SK-N-SH treated with all-trans-retinoic acid at 6 μM for 48 hours (cell line): ENCODE data around the gene CYP2C18.
A peak's percentile ranks its signal among the peaks of the same experiment; 100 is the strongest.

Source experiments
- ATAC-seq: fragments of 200-7000 bp; cut with Tn5 transposase; 3 replicates; pipeline ENCODE4 v1.9.1; 2020; ENCODE audit warnings: mild to moderate bottlenecking, moderate library complexity
- ARNTL ChIP-seq: fragments of 450-650 bp; formaldehyde crosslinking; IDR thresholded peaks from 2 replicates; pipeline ENCODE4 v1.5.0; 2020; ENCODE audit warnings: low read depth, mild to moderate bottlenecking, moderate library complexity, borderline replicate concordance
- BACH2 ChIP-seq: fragments of 250-450 bp; sonication (Bioruptor Pico); IDR thresholded peaks from 2 replicates; pipeline ENCODE4 v1.9.0; 2021; ENCODE audit warnings: mild to moderate bottlenecking, borderline replicate concordance
- CREB5 ChIP-seq: fragments of 250-450 bp; sonication (Bioruptor Pico); IDR thresholded peaks from 2 replicates; pipeline ENCODE4 v1.5.1; 2020; ENCODE audit warnings: low read depth, mild to moderate bottlenecking, moderate library complexity
- CSDC2 ChIP-seq: fragments of 250-450 bp; sonication (Bioruptor Pico); IDR thresholded peaks from 2 replicates; pipeline ENCODE4 v1.5.0; 2020; ENCODE audit warnings: mild to moderate bottlenecking, moderate library complexity
- CSRNP3 ChIP-seq: fragments of 250-450 bp; sonication (Bioruptor Pico); IDR thresholded peaks from 2 replicates; pipeline ENCODE4 v1.5.1; 2021; ENCODE audit warnings: mild to moderate bottlenecking, moderate library complexity
- ESRRG ChIP-seq: fragments of 250-450 bp; sonication (Bioruptor Pico); IDR thresholded peaks from 2 replicates; pipeline ENCODE4 v1.6.1; 2021; ENCODE audit warnings: mild to moderate bottlenecking
- GLIS3 ChIP-seq: fragments of 250-450 bp; sonication (Bioruptor Pico); IDR thresholded peaks from 2 replicates; pipeline ENCODE4 v1.5.0; 2020; ENCODE audit warnings: mild to moderate bottlenecking, moderate library complexity
- ISL1 ChIP-seq: fragments of 250-450 bp; sonication (Bioruptor Pico); IDR thresholded peaks from 2 replicates; pipeline ENCODE4 v2.1.2; 2022; ENCODE audit warnings: mild to moderate bottlenecking, moderate library complexity
- POU6F1 ChIP-seq: fragments of 250-450 bp; sonication (Bioruptor Pico); IDR thresholded peaks from 2 replicates; pipeline ENCODE4 v1.8.0; 2021; ENCODE audit warnings: low read depth, mild to moderate bottlenecking, moderate library complexity, borderline replicate concordance
- PPARA ChIP-seq: fragments of 250-450 bp; sonication (Bioruptor Pico); IDR thresholded peaks from 2 replicates; pipeline ENCODE4 v1.5.0; 2020; ENCODE audit warnings: mild to moderate bottlenecking, borderline replicate concordance
- RARB ChIP-seq: fragments of 250-450 bp; sonication (Bioruptor Pico); IDR thresholded peaks from 2 replicates; pipeline ENCODE4 v1.8.0; 2021; ENCODE audit warnings: mild to moderate bottlenecking, moderate library complexity
- TCF4 ChIP-seq: fragments of 250-450 bp; sonication (Bioruptor Pico); IDR thresholded peaks from 2 replicates; pipeline ENCODE4 v1.8.0; 2021; ENCODE audit warnings: mild to moderate bottlenecking, moderate library complexity, borderline replicate concordance
- TSHZ2 ChIP-seq: fragments of 250-450 bp; sonication (Bioruptor Pico); IDR thresholded peaks from 2 replicates; pipeline ENCODE4 v1.5.0; 2020; ENCODE audit warnings: mild to moderate bottlenecking, moderate library complexity
- ZC3H10 ChIP-seq: fragments of 250-450 bp; sonication (Bioruptor Pico); IDR thresholded peaks from 2 replicates; pipeline ENCODE4 v1.5.1; 2021; ENCODE audit warnings: mild to moderate bottlenecking, moderate library complexity
- ZFP3 ChIP-seq: fragments of 250-450 bp; sonication (Bioruptor Pico); IDR thresholded peaks from 2 replicates; pipeline ENCODE4 v1.5.0; 2020; ENCODE audit warnings: mild to moderate bottlenecking, moderate library complexity
- ZFP30 ChIP-seq: fragments of 450-650 bp; formaldehyde crosslinking; IDR thresholded peaks from 2 replicates; pipeline ENCODE4 v1.5.0; 2022; ENCODE audit warnings: mild to moderate bottlenecking, moderate library complexity
- ZNF70 ChIP-seq: fragments of 450-650 bp; formaldehyde crosslinking; IDR thresholded peaks from 2 replicates; pipeline ENCODE4 v1.5.0; 2020; ENCODE audit warnings: mild to moderate bottlenecking, moderate library complexity

Gene CYP2C18

GRCh38 chr10:94666391-94667102, 17.0 kb upstream of the CYP2C18 start (continued):
- TF ChIP-seq ZNF70 (CRISPR knock-in tag) (no peak), TCF4 (no peak), ZFP30 (CRISPR knock-in tag) (no peak), RARB (no peak), ZFP3 (CRISPR knock-in tag) (no peak)

GRCh38 chr10:94673614-94674321, 9.8 kb upstream of the CYP2C18 start:
- ATAC-seq: no peak
- no peak for TF ChIP-seq TCF4
- TF ChIP-seq ZC3H10 (CRISPR knock-in tag): no peak
- TF ChIP-seq CREB5 (CRISPR knock-in tag): no peak
- no peak for TF ChIP-seq ISL1

GRCh38 chr10:94676496-94676895, 7.0 kb upstream of the CYP2C18 start:
- no peak for TF ChIP-seq TSHZ2 (CRISPR knock-in tag)
- no peak for TF ChIP-seq POU6F1 (CRISPR knock-in tag)
- TF ChIP-seq TCF4: no peak
- TF ChIP-seq PPARA: no peak
- TF ChIP-seq ZFP30 (CRISPR knock-in tag): no peak
- TF ChIP-seq BACH2 (CRISPR knock-in tag): no peak
- no peak for ATAC-seq

- peak; percentile 28; the same call in 1 of the 3 replicates for ATAC-seq
- TF ChIP-seq PPARA: no peak
- no peak for TF ChIP-seq CSRNP3 (CRISPR knock-in tag)
- TF ChIP-seq POU6F1 (CRISPR knock-in tag): no peak
- no peak for TF ChIP-seq RARB
- no peak for TF ChIP-seq GLIS3
- no peak for TF ChIP-seq ESRRG (CRISPR knock-in tag)
- TF ChIP-seq CSDC2: no peak
Measured at GRCh38 chr10:94677691-94678090, 5.8 kb upstream of the CYP2C18 start.

- no peak for ATAC-seq
- TF ChIP-seq GLIS3 (no peak), PPARA (no peak), CSRNP3 (CRISPR knock-in tag) (no peak), ZFP30 (CRISPR knock-in tag) (no peak), ZC3H10 (CRISPR knock-in tag) (no peak), TSHZ2 (CRISPR knock-in tag) (no peak), ARNTL (no peak)
- TF ChIP-seq, all 23 proteins: peak for 0
Measured at GRCh38 chr10:94678475-94678874, 5.1 kb upstream of the CYP2C18 start.
